Liver (tissue), 9 donors: ENCODE measurements around the gene ZNF831. TPM values are rescaled to one million over a fixed set of nuclear protein-coding genes. Genes with fewer than 3 reads are reported as not detected.

Experiments
- DNase-seq: peaks from one replicate; pipeline ENCODE4 v3.0.0-alpha.2; 2017; ENCODE audit warnings: low spot score
- H3K27ac ChIP-seq, 2 donors: one replicate each; pipeline ENCODE4 v1.7.0; 2013; ENCODE audit warnings: inconsistent platforms in 2 of 2, low read length in 2 of 2, control low read depth in 1 of 2, low read depth in 1 of 2, mild to moderate bottlenecking in 1 of 2
- H3K27me3 ChIP-seq, 4 donors: one replicate each; pipeline versions ENCODE4 v1.6.1 to v1.7.0; 2013; ENCODE audit warnings: low read length in 3 of 4, inconsistent platforms in 1 of 4, mild to moderate bottlenecking in 1 of 4, moderate library complexity in 1 of 4; ENCODE audit not compliant: control insufficient read depth in 4 of 4, insufficient read depth in 4 of 4
- H3K36me3 ChIP-seq, 4 donors: one replicate each; pipeline versions ENCODE4 v1.6.1 to v1.7.0; 2013; ENCODE audit warnings: low read length in 3 of 4, mild to moderate bottlenecking in 3 of 4, low read depth in 1 of 4, moderate library complexity in 1 of 4; ENCODE audit not compliant: control insufficient read depth in 4 of 4, insufficient read depth in 3 of 4
- H3K4me1 ChIP-seq, 4 donors: one replicate each; pipeline versions ENCODE4 v1.6.1 to v1.7.0; 2013; ENCODE audit warnings: low read length in 3 of 4, mild to moderate bottlenecking in 3 of 4, moderate library complexity in 1 of 4; ENCODE audit not compliant: control insufficient read depth in 4 of 4, insufficient read depth in 4 of 4
- H3K4me3 ChIP-seq, 3 donors: one replicate each; pipeline versions ENCODE4 v1.6.1 to v1.7.0; 2013; ENCODE audit warnings: low read length in 3 of 3, control low read depth in 1 of 3, low read depth in 1 of 3, mild to moderate bottlenecking in 1 of 3
- H3K9ac ChIP-seq, 2 donors: one replicate each; pipeline ENCODE4 v1.7.0; 2013; ENCODE audit warnings: low read length in 2 of 2, mild to moderate bottlenecking in 2 of 2, moderate library complexity in 2 of 2, control low read depth in 1 of 2, low read depth in 1 of 2
- H3K9me3 ChIP-seq, 4 donors: one replicate each; pipeline versions ENCODE4 v1.6.1 to v1.7.0; 2013; ENCODE audit warnings: low read length in 3 of 4; ENCODE audit not compliant: control insufficient read depth in 4 of 4
- ATF3 ChIP-seq: IDR thresholded peaks from 2 replicates; pipeline ENCODE4 v1.6.1; 2016; ENCODE audit warnings: antibody characterized with exemption
- CTCF ChIP-seq: fragments of 150-350 bp; IDR thresholded peaks from 2 replicates; pipeline ENCODE4 v1.5.1; 2017; ENCODE audit warnings: improper control_type of control experiment, low read depth, low read length; ENCODE audit not compliant: missing input control
- EGR1 ChIP-seq, 2 donors: IDR thresholded peaks; 2 replicates each; pipeline ENCODE4 v1.6.1; 2016 to 2018; ENCODE audit warnings: antibody characterized with exemption in 2 of 2, low read depth in 2 of 2
- FOXA1 ChIP-seq: IDR thresholded peaks from 2 replicates; pipeline ENCODE4 v1.6.1; 2016; ENCODE audit warnings: antibody characterized with exemption
- FOXA2 ChIP-seq: IDR thresholded peaks from 2 replicates; pipeline ENCODE4 v1.6.1; 2016; ENCODE audit warnings: antibody characterized with exemption
- GABPA ChIP-seq, 2 donors: IDR thresholded peaks in 1 of 2; conservative IDR thresholded peaks in 1 of 2; 2 replicates each; pipeline ENCODE4 v1.6.1; 2016; ENCODE audit warnings: antibody characterized with exemption in 2 of 2, mild to moderate bottlenecking in 1 of 2, moderate library complexity in 1 of 2
- HNF4A ChIP-seq, 2 donors: conservative IDR thresholded peaks; 2 replicates each; pipeline ENCODE4 v1.6.1; 2016; ENCODE audit warnings: antibody characterized with exemption in 2 of 2, mild to moderate bottlenecking in 2 of 2
- JUND ChIP-seq, 2 donors: IDR thresholded peaks; 2 replicates each; pipeline ENCODE4 v1.6.1; 2016; ENCODE audit warnings: antibody characterized with exemption in 2 of 2
- MAX ChIP-seq: IDR thresholded peaks from 2 replicates; pipeline ENCODE4 v1.6.1; 2016; ENCODE audit warnings: antibody characterized with exemption
- NR2F2 ChIP-seq: IDR thresholded peaks from 2 replicates; pipeline ENCODE4 v1.6.1; 2016; ENCODE audit warnings: antibody characterized with exemption
- RAD21 ChIP-seq, 2 donors: IDR thresholded peaks; 2 replicates each; pipeline ENCODE4 v1.6.1; 2016; ENCODE audit warnings: antibody characterized with exemption in 2 of 2, mild to moderate bottlenecking in 2 of 2
- REST ChIP-seq: IDR thresholded peaks from 2 replicates; pipeline ENCODE4 v1.6.1; 2016; ENCODE audit warnings: antibody characterized with exemption, mild to moderate bottlenecking
- RXRA ChIP-seq, 2 donors: IDR thresholded peaks; 2 replicates each; pipeline ENCODE4 v1.6.1; 2017 to 2018; ENCODE audit warnings: antibody characterized with exemption in 2 of 2, mild to moderate bottlenecking in 1 of 2
- SP1 ChIP-seq: IDR thresholded peaks from 2 replicates; pipeline ENCODE4 v1.6.1; 2018; ENCODE audit warnings: antibody characterized with exemption, mild to moderate bottlenecking
- TAF1 ChIP-seq: conservative IDR thresholded peaks from 2 replicates; pipeline ENCODE4 v1.6.1; 2016; ENCODE audit warnings: antibody characterized with exemption, mild to moderate bottlenecking
- YY1 ChIP-seq: IDR thresholded peaks from 2 replicates; pipeline ENCODE4 v1.6.1; 2016; ENCODE audit warnings: antibody characterized with exemption, mild to moderate bottlenecking
- ZBTB33 ChIP-seq: IDR thresholded peaks from 2 replicates; pipeline ENCODE4 v1.6.1; 2016; ENCODE audit warnings: antibody characterized with exemption
- WGBS: extraction: QIAGEN DNeasy Blood & Tissue Kit; methylation state at CpG from one replicate; pipeline ENCODE4 v1.1.7; 2013; 5-methylcytosine and 5-hydroxymethylcytosine counted together
- polyA plus RNA-seq, 2 donors: library from polyadenylated mRNA; stranded (reverse) in 1 of 2; unstranded in 1 of 2; fragments of 200-250 nt in 1 of 2; fragments of >200 nt in 1 of 2; fragmentation: Nextera tagmentation in 1 of 2; extraction: Ambion mirVana in 1 of 2; gene quantifications; one replicate each; pipeline versions ENCODE4 v1.2.1 to v1.2.3, GENCODE V29; 2013 to 2015
- total RNA-seq, 2 donors: library from RNA; depleted of rRNA; stranded (reverse); fragments of >200 nt; gene quantifications; one replicate each; pipeline ENCODE4 v1.2.3, GENCODE V29; 2014
- donor health status: healthy.
- donor health status: healthy.
- donor health status: healthy.
- donor health status: healthy.
- donor health status: healthy.

Gene ZNF831
- total and polyA plus RNA-seq, 4 donors = 0.06 to 0.75 (median 0.13) TPM

- DNase-seq = no peak
- Histone ChIP-seq H3K27me3 (peaks cover 0 to 6% (median 0%) of the 10 kb centered on the region in 4 donors), H3K4me3 (no peak overlapping the region), H3K36me3 (no peaks in the 10 kb centered on the region), H3K9me3 (no peaks in the 10 kb centered on the region), H3K9ac (no peak overlapping the region), H3K27ac (no peak overlapping the region), H3K4me1 (no peaks in the 10 kb centered on the region)
- TF ChIP-seq SP1 (no peak), ATF3 (no peak), YY1 (no peak), MAX (no peak), FOXA1 (no peak), RXRA (IDR thresholded peaks at IDR 0.05) (no peak), TAF1 (no peak), GABPA (IDR thresholded peaks at IDR 0.05 in 1 of 2, conservative IDR thresholded peaks at IDR 0.05 in 1 of 2) (no peak), JUND (IDR thresholded peaks at IDR 0.05) (no peak), CTCF (no peak), ZBTB33 (no peak), EGR1 (IDR thresholded peaks at IDR 0.05; ENCODE audit: low read depth in 2 of 2) (no peak), NR2F2 (no peak), RAD21 (IDR thresholded peaks at IDR 0.05) (no peak), HNF4A (conservative IDR thresholded peaks at IDR 0.05) (no peak)
- WGBS = 63% methylated on average over 7 of the region's 7 CpGs
Observed at GRCh38 chr20:59211208-59211765, 47.7 kb downstream of the ZNF831 start.

- no peak overlapping the region for H3K9ac ChIP-seq
- WGBS = 67% methylated on average over 4 of the region's 4 CpGs
- no peaks in the 10 kb centered on the region for H3K9me3 ChIP-seq
- H3K27me3 ChIP-seq = no peaks in the 10 kb centered on the region
- no peak overlapping the region for H3K4me3 ChIP-seq
- no peaks in the 10 kb centered on the region for H3K4me1 ChIP-seq
- no peak for DNase-seq
- peaks cover 0 to 1% (median 0%) of the 10 kb centered on the region in 4 donors for H3K36me3 ChIP-seq
- no peak overlapping the region for H3K27ac ChIP-seq
- TF ChIP-seq FOXA2 (no peak), YY1 (no peak), HNF4A (conservative IDR thresholded peaks at IDR 0.05) (no peak), ATF3 (no peak), NR2F2 (no peak), ZBTB33 (no peak), RXRA (IDR thresholded peaks at IDR 0.05) (no peak), MAX (no peak), EGR1 (IDR thresholded peaks at IDR 0.05; ENCODE audit: low read depth in 2 of 2) (no peak), SP1 (no peak), REST (no peak), GABPA (IDR thresholded peaks at IDR 0.05 in 1 of 2, conservative IDR thresholded peaks at IDR 0.05 in 1 of 2) (no peak)
Observed at GRCh38 chr20:59214073-59214472, 50.5 kb downstream of the ZNF831 start.
